HG02759 (cell line): Measurements from ENCODE around the gene CHRNA7.
A peak's percentile ranks its signal among the peaks of the same experiment; 100 is the strongest.

Source experiments
- ATAC-seq: cut with Tn5 transposase; IDR thresholded peaks from one replicate; pipeline ENCODE4 v1.9.1; 2021; ENCODE audit warnings: mild to moderate bottlenecking, moderate library complexity; ENCODE audit not compliant: unreplicated experiment

Gene CHRNA7

GRCh38 chr15:32067115-32067514, 36.8 kb downstream of the CHRNA7 start:
- ATAC-seq = no peak

- no peak for ATAC-seq
Measured at GRCh38 chr15:32089851-32090359, 59.6 kb downstream of the CHRNA7 start.

GRCh38 chr15:32091505-32092380, 61.4 kb downstream of the CHRNA7 start:
- no peak for ATAC-seq

- ATAC-seq = no peak
Measured at GRCh38 chr15:32096213-32096612, 65.9 kb downstream of the CHRNA7 start.

GRCh38 chr15:32096916-32097617, 66.8 kb downstream of the CHRNA7 start:
- ATAC-seq = no peak

- no peak for ATAC-seq
Measured at GRCh38 chr15:32098033-32098432, 67.7 kb downstream of the CHRNA7 start.

GRCh38 chr15:32099097-32099785, 68.9 kb downstream of the CHRNA7 start:
- no peak for ATAC-seq

GRCh38 chr15:32099956-32100684, 69.8 kb downstream of the CHRNA7 start:
- ATAC-seq = peak; percentile 65

- ATAC-seq = no peak
Measured at GRCh38 chr15:32104061-32104995, 74.0 kb downstream of the CHRNA7 start.

- ATAC-seq = no peak
Measured at GRCh38 chr15:32105258-32106241, 75.2 kb downstream of the CHRNA7 start.

- no peak for ATAC-seq
Measured at GRCh38 chr15:32106401-32107381, 76.4 kb downstream of the CHRNA7 start.

- ATAC-seq = no peak
Measured at GRCh38 chr15:32107477-32108080, 77.3 kb downstream of the CHRNA7 start.

GRCh38 chr15:32108661-32109060, 78.3 kb downstream of the CHRNA7 start:
- no peak for ATAC-seq

GRCh38 chr15:32112101-32112500, 81.8 kb downstream of the CHRNA7 start:
- no peak for ATAC-seq

- no peak for ATAC-seq
Measured at GRCh38 chr15:32113224-32113623, 82.9 kb downstream of the CHRNA7 start.

GRCh38 chr15:32117122-32117521, 86.8 kb downstream of the CHRNA7 start:
- ATAC-seq = no peak

GRCh38 chr15:32119286-32119685, 89.0 kb downstream of the CHRNA7 start:
- ATAC-seq = no peak
